Measurements from ENCODE around the gene KIF5C. TPM values are rescaled to one million over a fixed set of nuclear protein-coding genes. Genes with fewer than 3 reads are reported as not detected.

Gene KIF5C
- total RNA-seq, 1 donor from 2014 or later: 13.3 TPM

DNA sequence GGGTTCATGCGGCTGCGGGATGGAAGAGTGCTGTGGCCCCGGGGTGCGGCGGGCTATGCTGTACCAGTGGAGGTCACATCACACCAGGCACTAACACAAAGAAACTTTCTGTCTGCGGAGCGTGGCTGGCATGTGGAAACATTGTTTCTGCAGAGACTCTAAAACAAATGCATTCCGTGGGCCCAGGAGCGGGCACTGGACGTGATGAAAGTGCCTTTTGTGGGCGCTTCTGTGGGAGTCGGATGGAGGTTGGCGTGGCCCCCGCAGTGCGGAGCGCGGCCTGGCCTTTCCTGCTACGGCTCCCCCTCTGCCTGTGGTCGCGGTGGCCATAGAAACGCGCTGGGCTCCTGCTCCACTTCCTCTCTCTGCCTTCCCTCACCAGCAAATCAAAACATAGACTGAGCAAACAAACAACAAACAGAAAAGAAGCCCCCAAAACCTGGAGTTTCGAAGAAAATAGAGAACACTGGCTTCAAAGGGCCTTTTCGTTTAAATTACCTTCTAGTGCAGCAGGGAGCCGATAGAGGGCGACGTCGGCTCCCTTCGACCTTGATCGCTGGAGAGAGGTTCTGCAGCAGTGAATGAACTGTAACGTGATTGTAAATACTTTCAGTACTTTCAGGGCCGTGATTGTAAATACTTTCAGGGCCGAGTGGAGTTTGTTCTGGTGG, 51.4 kb downstream of the KIF5C start:
- TF ChIP-seq, protein P1, sequence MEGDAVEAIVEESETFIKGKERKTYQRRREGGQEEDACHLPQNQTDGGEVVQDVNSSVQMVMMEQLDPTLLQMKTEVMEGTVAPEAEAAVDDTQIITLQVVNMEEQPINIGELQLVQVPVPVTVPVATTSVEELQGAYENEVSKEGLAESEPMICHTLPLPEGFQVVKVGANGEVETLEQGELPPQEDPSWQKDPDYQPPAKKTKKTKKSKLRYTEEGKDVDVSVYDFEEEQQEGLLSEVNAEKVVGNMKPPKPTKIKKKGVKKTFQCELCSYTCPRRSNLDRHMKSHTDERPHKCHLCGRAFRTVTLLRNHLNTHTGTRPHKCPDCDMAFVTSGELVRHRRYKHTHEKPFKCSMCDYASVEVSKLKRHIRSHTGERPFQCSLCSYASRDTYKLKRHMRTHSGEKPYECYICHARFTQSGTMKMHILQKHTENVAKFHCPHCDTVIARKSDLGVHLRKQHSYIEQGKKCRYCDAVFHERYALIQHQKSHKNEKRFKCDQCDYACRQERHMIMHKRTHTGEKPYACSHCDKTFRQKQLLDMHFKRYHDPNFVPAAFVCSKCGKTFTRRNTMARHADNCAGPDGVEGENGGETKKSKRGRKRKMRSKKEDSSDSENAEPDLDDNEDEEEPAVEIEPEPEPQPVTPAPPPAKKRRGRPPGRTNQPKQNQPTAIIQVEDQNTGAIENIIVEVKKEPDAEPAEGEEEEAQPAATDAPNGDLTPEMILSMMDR (IDR thresholded peaks at IDR 0.05): peak in 2 of 3 experiments; percentile 5 to 57
- TF ChIP-seq POLR2A (IDR thresholded peaks at IDR 0.05): no peak
- Histone ChIP-seq H3K36me3 (no peaks in the 10 kb centered on the region), H3K4me3 (no peak overlapping the region), H3K27ac (no peak overlapping the region), H3K27me3 (no peaks in the 10 kb centered on the region), H3K9me3 (no peaks in the 10 kb centered on the region), H3K4me1 (no peaks in the 10 kb centered on the region)
- intact Hi-C loops (cut with DNase I): no loop called here
- DNase-seq (ENCODE audit: extremely low spot score in 2 of 2): no peak

DNA sequence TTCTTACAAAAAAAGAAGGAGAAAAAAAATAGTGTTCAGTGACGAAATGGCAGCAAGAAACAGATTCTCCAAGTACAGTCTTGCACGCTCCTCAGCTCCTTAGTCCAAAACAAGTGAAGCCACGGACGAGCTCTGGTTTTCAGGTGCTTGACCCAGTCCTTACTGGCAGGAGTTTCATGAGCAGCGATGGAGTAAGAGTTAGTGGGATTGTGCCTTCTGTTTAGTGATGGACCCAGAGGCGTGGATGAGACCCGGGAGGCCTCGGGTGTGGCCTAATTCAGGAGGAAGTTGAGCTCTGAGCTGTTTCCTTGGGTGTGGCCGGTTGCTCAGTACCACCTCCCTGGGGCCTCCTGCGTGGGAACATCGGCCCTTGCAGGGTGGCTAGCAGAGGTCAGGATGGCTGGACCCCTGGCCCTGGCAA, 52.0 kb downstream of the KIF5C start:
- TF ChIP-seq POLR2AphosphoS5 (IDR thresholded peaks at IDR 0.05; ENCODE audit: insufficient read depth in 1 of 2, low read depth in 1 of 2): no peak
- no peak for TF ChIP-seq POLR2A (IDR thresholded peaks at IDR 0.05)
- TF ChIP-seq, protein P1 (IDR thresholded peaks at IDR 0.05): no peak
- H3K9me3 ChIP-seq: no peaks in the 10 kb centered on the region
- H3K4me3 ChIP-seq: no peak overlapping the region
- H3K4me1 ChIP-seq: no peaks in the 10 kb centered on the region
- no peaks in the 10 kb centered on the region for H3K27me3 ChIP-seq
- no peak for DNase-seq (ENCODE audit: extremely low spot score in 2 of 2)
- H3K36me3 ChIP-seq: no peaks in the 10 kb centered on the region
- no peak overlapping the region for H3K27ac ChIP-seq
- intact Hi-C loops (cut with DNase I): no loop called here

DNA sequence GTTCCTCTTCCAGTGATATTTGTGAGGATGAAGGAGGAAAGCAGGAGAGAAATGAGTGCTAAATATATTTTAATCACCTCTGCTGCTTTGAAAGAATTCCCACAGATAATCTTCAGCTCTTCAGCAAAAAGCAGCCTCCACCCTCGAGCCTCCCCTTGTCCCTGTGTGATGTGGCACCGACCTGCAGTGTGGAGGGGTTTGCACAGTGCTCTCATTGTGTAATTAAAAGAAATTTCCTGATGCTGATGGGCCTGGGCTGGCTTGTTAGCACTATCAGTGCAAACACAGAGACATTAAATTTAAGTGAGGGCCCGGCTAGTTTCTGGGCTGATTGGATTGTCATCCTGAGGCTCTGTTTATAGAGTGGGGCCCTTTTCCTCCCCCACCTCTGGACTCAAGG, 53.4 kb downstream of the KIF5C start:
- no peak for TF ChIP-seq POLR2AphosphoS5 (IDR thresholded peaks at IDR 0.05; ENCODE audit: insufficient read depth in 1 of 2, low read depth in 1 of 2)
- TF ChIP-seq, protein P1 (IDR thresholded peaks at IDR 0.05): no peak
- no peak for TF ChIP-seq POLR2A (IDR thresholded peaks at IDR 0.05)
- Histone ChIP-seq H3K4me3 (no peak overlapping the region), H3K27me3 (no peaks in the 10 kb centered on the region), H3K4me1 (no peaks in the 10 kb centered on the region), H3K9me3 (no peaks in the 10 kb centered on the region), H3K36me3 (no peaks in the 10 kb centered on the region), H3K27ac (no peak overlapping the region)
- intact Hi-C loops (cut with DNase I): no loop called here
- DNase-seq (ENCODE audit: extremely low spot score in 2 of 2): no peak

DNA sequence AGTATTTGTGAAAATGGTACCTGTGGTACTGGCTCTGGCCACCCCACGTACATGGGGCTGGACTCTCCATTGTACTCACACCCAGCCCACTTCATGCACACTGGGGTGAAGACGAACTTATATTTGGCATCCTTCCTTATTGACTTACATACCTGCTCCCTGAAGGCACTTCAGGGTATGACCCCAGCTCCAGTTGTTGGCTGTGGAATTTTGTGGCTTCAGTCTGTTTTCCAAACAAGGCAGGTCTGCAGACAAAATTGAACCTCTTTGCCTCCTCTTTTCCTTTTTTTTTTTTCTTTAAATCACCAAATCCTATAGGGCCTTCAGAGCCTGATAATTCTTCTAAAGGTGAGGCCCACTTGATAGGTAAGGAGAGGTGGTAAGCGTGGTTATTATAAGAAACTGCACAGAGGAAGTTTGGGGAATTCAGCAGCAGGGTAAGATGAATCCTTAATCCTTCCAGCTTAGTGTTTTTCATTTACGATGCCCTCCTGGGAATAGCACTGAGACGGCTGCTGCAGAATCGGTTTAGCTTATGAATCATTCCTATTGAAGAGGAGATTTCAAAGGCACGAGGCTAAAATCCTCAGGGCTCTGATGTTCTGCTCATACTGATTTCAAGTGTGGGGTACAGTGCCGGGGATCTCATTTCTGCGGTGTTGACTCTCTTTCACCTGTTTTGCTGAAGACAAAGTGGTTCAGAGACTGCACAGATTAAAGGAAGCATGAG, 55.2 kb downstream of the KIF5C start:
- intact Hi-C loops (cut with DNase I): no loop called here
- TF ChIP-seq, protein P1 (IDR thresholded peaks at IDR 0.05): no peak
- H3K27me3 ChIP-seq: no peaks in the 10 kb centered on the region
- no peak for DNase-seq (ENCODE audit: extremely low spot score in 2 of 2)
- H3K27ac ChIP-seq: no peak overlapping the region
- H3K4me3 ChIP-seq: no peak overlapping the region
- H3K36me3 ChIP-seq: no peaks in the 10 kb centered on the region
- no peaks in the 10 kb centered on the region for H3K4me1 ChIP-seq
- H3K9me3 ChIP-seq: no peaks in the 10 kb centered on the region

DNA sequence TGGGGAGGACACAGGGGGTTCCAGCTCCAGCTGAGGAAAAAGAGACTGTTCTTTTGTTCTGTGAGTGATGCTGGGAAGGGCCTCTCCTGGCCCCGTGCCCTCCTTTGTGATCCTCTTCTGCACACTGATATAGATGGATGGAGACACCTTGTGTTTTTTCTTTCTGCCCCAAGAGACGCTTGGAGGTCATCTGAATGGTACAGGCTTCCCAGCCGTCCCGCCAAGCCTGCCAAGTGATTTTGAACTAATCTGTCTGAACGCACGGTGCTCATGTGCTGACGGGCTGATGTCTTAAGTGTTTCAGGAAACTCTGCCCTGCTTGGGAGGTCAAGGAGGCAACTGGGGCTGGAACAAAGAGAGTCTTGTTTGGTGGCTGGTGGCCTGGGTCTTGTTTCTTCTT, 57.5 kb downstream of the KIF5C start:
- TF ChIP-seq POLR2AphosphoS5 (IDR thresholded peaks at IDR 0.05; ENCODE audit: insufficient read depth in 1 of 2, low read depth in 1 of 2): no peak
- no peak for TF ChIP-seq POLR2A (IDR thresholded peaks at IDR 0.05)
- TF ChIP-seq, protein P1 (IDR thresholded peaks at IDR 0.05): no peak
- Histone ChIP-seq H3K4me1 (no peaks in the 10 kb centered on the region), H3K27me3 (no peaks in the 10 kb centered on the region), H3K27ac (no peak overlapping the region), H3K36me3 (no peaks in the 10 kb centered on the region), H3K9me3 (no peaks in the 10 kb centered on the region), H3K4me3 (no peak overlapping the region)
- intact Hi-C loops (cut with DNase I): no loop called here
- DNase-seq (ENCODE audit: extremely low spot score in 2 of 2): no peak
